Frontal cortex (tissue), 4 donors: Measurements from ENCODE around the gene EFCAB7. TPM values are rescaled to one million over a fixed set of nuclear protein-coding genes. Genes with fewer than 3 reads are reported as not detected.

ENCODE experiments used
- DNase-seq, 2 donors: peaks; one replicate each; pipeline ENCODE4 v3.0.0; 2012; ENCODE audit warnings: low spot score in 2 of 2
- FAIRE-seq: peaks from 2 replicates; lab custom pipeline; 2012; peaks lifted over from hg19 to GRCh38; lab: Jason Lieb, UNC
- total RNA-seq: library from RNA; depleted of rRNA; stranded (reverse); fragments of >200 nt; gene quantifications from one replicate; pipeline ENCODE4 v1.2.3, GENCODE V29; 2014
- donor health status: control.
- donor health status: control.
- donor health status: control.

The EFCAB7 gene
- 42.4 TPM for total RNA-seq

DNA sequence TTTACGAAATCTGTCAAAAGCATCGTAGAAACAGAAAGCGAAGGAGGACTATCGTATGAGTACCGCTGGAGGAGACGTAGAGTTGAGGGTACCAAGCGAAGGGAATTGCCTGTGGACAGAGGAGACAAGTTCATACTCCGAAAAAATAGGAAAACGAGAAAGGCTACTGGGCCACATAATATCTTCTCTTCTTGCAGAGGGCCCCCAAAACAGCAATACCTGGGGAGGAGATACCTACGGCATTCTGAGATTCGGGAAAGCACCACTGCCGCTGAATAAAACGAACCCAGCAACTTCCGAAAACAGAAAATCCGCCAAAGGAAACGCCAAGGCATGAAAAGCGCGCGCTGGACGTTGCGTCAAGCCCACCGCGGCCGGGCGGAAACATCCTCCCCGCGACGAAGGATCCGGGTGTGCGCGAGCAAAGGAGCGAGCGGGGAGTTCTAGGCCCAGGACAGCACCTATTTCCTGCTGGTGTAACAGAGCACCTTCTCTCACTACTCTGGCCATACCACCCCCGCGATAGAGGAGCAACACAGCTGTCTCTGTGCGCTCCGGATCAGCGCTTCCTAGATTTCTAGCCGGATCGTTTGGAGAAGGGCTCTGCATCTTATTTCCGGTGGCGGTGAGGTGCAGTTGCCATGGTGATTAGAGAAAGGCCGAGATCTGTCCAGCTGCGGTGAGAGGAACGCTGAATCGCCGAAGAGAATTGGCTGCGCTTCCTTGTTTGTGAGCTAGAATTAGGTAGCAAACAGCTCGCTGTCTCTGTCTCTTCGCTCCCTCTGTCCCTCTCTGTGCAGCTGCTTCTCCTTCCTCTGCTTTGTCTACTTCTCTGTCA, at the start of gene EFCAB7, which contains the start of gene ITGB3BP:
TSS of gene EFCAB7 (plus strand) at position 635 of the 838 bp plus-strand sequence. CDS start 2,048 bp downstream, outside the sequence.
TSS of gene ITGB3BP (minus strand) at position 335 of the 838 bp plus-strand sequence. CDS start at position 243, 92 bp downstream.
- FAIRE-seq (no peak), DNase-seq (peak; percentile 41 to 62)

- FAIRE-seq, result no peak
- DNase-seq, result no peak
These were observed 47.6 kb upstream of the EFCAB7 start for GRCh38 chr1:63475761-63476160.

GRCh38 chr1:63480057-63480456, 43.3 kb upstream of the EFCAB7 start:
- DNase-seq, result no peak
- no peak for FAIRE-seq

DNA sequence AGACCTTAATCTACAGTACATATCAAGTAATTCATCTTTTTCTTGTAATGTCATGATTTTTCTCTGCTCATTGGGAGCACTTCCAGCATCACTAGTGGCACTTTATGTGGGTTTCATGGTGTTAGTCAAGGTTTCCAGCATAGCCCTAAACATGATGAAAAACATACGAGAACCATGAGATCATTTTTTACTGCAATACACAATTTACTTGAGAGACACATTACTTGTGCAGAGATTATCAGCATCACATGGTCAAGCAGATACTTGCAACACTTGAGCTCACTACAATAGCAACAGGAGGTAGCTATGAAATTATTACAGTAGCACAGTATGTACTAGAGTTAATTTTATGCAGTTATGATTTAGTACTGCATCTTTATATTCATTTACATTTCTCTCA, 36.7 kb upstream of the EFCAB7 start:
- FAIRE-seq, result no peak
- DNase-seq, result no peak

GRCh38 chr1:63487336-63488065, 35.8 kb upstream of the EFCAB7 start:
- no peak for FAIRE-seq
- no peak for DNase-seq

GRCh38 chr1:63497577-63497976, 25.7 kb upstream of the EFCAB7 start:
- FAIRE-seq (no peak), DNase-seq (no peak)

GRCh38 chr1:63498106-63498505, 25.2 kb upstream of the EFCAB7 start:
- FAIRE-seq, result no peak
- no peak for DNase-seq

DNA sequence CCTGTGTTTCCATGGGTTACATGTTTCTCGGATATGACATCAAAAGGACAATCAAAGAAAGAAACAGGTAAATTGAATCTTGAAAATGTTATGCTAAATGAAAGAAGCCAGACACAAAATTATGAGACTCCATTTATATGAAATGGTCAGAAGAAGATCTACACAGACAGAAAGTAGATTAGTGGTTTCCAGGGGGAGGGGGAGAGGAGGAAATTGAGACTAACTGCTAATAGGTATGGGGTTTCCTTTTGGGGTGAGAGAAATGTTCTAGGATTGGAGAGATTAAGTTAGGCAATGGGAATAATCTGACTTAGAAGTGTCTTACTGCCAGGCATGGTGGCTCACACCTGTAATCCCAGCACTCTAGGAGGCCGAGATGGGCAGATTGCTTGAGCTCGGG, 22.1 kb upstream of the EFCAB7 start:
- FAIRE-seq (no peak), DNase-seq (no peak)

- FAIRE-seq (no peak), DNase-seq (no peak)
These were observed 16.5 kb upstream of the EFCAB7 start for GRCh38 chr1:63506782-63507181.

DNA sequence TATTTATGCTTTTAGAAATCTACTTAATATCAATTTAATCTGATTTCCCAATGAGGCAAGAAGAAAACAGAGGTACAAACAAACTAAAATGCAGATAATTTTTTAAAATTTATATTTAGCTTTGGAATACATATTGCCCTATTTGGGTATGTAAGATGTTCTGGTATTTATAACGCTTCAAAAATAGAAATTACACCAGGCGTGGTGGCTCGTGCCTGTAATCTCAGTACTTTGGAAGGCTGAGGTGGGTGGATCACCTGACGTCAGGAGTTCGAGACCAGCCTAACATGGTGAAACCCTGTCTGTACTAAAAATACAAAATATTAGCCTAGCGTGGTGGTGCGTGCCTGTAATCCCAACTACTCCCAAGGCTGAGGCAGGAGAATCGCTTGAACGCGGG, 13.6 kb upstream of the EFCAB7 start:
- DNase-seq (no peak), FAIRE-seq (no peak)

- no peak for FAIRE-seq
- DNase-seq, result no peak
These were observed 10.7 kb upstream of the EFCAB7 start for GRCh38 chr1:63512584-63512983.

DNA sequence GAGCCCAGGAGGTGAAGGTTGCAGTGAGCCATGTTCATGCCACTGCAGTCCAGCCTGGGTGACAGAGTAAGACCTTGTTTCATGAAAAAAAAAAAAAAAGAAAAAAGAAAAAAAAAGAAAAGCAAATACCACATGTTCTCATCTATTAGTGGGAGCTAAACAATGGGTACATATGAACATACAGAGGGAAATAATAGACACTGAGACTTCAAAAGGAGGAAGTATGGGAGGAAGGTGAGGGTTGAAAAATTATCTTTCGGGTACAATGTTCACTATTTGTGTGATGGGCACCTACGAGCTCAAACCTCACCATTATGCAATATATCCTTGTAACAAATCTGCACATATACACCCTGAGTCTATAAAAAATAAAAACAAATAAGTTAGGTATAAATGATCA, 6.7 kb upstream of the EFCAB7 start:
- FAIRE-seq, result no peak

DNA sequence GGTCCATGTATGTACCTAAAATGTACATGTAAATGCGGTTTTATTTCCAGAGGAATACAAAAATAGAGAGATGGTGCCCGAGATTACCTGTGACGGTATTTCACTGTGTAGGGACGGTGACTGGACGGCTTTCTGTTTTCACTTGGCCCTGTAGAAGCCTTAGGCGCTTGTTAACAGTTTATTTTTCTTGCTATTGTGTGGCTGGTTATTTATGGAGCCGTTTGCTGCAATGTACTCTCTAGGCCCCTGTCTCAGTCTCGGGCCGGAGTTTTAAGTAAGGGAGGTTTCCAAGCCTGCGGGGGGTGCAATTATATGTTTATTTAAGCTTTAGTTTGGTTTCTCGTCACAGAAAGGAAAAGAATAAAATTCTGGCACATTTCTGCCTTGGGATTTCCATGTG, 413 bp downstream of the EFCAB7 start:
- DNase-seq (no peak), FAIRE-seq (no peak)

More for the DNA sequence above, 6.7 kb upstream of the EFCAB7 start:
- no peak for DNase-seq

DNA sequence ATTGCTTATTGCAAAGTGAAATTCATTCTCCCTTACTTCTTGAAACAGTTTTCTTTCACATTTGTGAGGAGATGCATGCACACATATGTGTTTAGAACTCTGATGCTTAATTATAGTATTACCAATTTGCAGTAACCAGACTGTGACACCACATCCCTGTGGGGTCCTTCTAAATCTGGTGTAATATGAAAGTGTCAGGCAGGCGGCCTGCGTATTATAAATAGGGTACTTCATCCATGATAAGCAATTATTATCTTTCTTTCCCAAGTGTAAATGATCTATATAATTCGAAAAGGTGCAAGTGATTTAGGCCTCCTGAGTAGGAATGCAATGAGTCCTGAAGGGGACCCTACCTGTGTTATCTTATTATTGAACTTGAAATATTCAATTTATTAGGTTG, 876 bp downstream of the EFCAB7 start:
- no peak for FAIRE-seq
- DNase-seq, result no peak

DNA sequence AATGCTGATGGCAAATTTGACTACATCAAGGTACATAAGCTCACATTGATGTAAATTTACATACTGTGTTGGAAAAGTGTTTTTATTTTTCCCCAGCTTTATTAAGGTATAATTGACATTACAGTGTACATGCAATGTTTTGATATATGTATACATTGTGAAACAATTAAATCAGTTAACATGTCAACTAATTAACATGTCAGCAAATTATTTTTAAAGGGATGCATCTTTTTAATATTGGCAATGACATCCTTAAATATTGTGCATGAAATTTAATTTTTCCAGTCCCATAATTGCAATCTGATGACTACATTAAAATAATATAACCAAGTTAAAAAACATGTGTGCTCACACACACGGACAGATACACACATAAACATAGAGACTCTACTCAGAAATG, 9.4 kb downstream of the EFCAB7 start:
- FAIRE-seq, result no peak

GRCh38 chr1:63533931-63534330, 10.6 kb downstream of the EFCAB7 start:
- FAIRE-seq, result no peak
- DNase-seq, result no peak

More for the DNA sequence above, 9.4 kb downstream of the EFCAB7 start:
- no peak for DNase-seq

DNA sequence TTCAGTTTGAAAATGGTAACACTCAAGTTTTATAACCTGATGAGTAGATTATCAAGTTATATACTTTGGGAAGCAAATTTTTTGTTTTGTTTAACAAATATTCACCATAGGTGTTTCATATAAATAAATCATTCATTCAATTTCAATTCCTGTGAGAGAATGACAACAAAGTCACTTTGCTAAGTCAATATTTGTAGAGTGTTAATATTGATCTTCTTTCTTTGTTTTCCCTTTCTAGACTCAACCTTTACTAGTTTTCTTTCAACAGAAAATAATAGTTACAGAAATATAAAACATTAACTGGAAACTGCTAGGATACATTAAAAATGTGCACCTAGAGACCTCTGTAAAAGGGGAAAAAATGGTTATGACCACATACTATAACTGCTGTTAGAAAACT, 11.1 kb downstream of the EFCAB7 start:
- DNase-seq (no peak), FAIRE-seq (peak; percentile 45)

DNA sequence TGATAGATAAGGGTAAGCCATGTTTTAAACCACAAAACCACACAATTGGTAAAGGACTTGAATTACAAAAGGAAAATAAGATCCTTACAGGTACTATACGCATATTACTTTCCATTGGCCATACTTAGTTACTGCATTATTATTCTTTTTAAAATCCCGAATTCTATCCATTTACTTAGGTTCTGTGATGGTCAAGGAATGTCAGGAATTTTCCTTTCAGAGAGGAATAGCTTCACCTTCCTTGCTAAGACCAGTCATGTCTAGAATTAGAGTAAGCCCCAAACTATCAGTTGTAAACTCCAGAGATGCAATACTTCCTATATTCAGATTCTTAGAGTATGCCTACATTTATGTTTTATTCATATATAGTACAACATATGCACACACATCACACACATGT, 13.7 kb downstream of the EFCAB7 start:
- DNase-seq, result no peak

DNA sequence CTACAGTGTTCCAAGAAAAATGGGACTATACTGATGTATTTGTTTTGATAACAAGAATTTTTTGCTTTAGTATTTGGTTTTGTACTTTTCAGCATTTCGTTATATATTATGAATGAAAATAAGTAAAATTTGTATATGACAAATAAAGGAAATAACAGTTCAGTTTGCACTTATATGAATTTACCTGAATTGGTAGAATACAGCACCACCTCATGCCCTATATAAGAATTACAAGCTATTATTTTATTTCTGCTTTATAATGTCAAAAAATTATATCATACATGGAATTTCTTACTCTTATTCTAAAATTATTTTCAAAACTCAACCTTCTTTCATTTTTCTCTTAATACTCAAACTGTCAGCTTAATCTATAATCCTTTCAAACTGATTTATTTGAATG, 14.6 kb downstream of the EFCAB7 start:
- FAIRE-seq, result peak; percentile 93
- DNase-seq, result no peak

More for the DNA sequence above, 13.7 kb downstream of the EFCAB7 start:
- no peak for FAIRE-seq

- no peak for FAIRE-seq
These were observed 22.5 kb downstream of the EFCAB7 start for GRCh38 chr1:63545780-63546179.

More at GRCh38 chr1:63545780-63546179, 22.5 kb downstream of the EFCAB7 start:
- DNase-seq, result no peak
